Sigmoid colon (tissue), 4 donors: ENCODE results near the gene MBIP.

Source experiments
- EP300 ChIP-seq, 4 donors: sonication (generic); formaldehyde crosslinking; IDR thresholded peaks; one replicate each; pipeline ENCODE4 v1.6.1; 2017; ENCODE audit warnings: antibody characterized with exemption in 4 of 4
- POLR2A ChIP-seq, 2 donors: fragments of 450-650 bp; IDR thresholded peaks; one replicate each; pipeline ENCODE4 v1.6.1; 2016; ENCODE audit warnings: antibody characterized with exemption in 2 of 2, mild to moderate bottlenecking in 2 of 2, moderate library complexity in 2 of 2
- TF ChIP-seq, protein P1 (sequence below), 4 experiments: fragments of 450-650 bp in 3 of 4; fragments of 200-600 bp in 1 of 4; IDR thresholded peaks; one replicate each; pipeline ENCODE4 v1.5.1; 2016 to 2019; ENCODE audit warnings: antibody characterized with exemption in 4 of 4, mild to moderate bottlenecking in 3 of 4, moderate library complexity in 2 of 4

DNA sequence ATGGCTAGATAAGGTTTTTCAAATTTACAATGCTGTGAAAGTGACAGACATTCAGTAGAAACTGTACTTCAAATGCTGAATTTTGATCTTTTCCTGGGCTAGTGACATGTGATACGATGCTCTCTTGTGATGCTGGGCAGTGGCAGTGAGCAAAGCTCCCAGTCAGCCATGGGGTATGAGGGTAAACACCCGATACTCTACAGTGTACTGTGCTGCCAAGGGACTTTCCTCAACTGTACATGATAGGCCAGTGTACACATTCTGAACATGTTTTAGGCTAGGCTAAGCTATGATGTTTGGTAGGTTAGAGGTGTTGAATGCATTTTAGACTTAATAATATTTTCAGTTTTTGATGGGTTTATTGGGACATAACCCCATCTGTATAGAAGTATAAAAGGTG, 17.6 kb downstream of the MBIP start:
- TF ChIP-seq, protein P1, sequence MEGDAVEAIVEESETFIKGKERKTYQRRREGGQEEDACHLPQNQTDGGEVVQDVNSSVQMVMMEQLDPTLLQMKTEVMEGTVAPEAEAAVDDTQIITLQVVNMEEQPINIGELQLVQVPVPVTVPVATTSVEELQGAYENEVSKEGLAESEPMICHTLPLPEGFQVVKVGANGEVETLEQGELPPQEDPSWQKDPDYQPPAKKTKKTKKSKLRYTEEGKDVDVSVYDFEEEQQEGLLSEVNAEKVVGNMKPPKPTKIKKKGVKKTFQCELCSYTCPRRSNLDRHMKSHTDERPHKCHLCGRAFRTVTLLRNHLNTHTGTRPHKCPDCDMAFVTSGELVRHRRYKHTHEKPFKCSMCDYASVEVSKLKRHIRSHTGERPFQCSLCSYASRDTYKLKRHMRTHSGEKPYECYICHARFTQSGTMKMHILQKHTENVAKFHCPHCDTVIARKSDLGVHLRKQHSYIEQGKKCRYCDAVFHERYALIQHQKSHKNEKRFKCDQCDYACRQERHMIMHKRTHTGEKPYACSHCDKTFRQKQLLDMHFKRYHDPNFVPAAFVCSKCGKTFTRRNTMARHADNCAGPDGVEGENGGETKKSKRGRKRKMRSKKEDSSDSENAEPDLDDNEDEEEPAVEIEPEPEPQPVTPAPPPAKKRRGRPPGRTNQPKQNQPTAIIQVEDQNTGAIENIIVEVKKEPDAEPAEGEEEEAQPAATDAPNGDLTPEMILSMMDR (IDR thresholded peaks at IDR 0.05), result no peak
- TF ChIP-seq POLR2A (IDR thresholded peaks at IDR 0.05) (no peak), EP300 (IDR thresholded peaks at IDR 0.05) (no peak)
